ENCODE measurements around the gene NDUFS6. TPM values are rescaled to one million over a fixed set of nuclear protein-coding genes. Genes with fewer than 3 reads are reported as not detected.
A peak's percentile ranks its signal among the peaks of the same experiment; 100 is the strongest.
"Not testable (repeated sequence)": the region's sequence is repeated elsewhere in the genome, so short reads cannot be mapped to it uniquely, and the experiment has no call there.

The NDUFS6 gene
- total and polyA plus RNA-seq, 10 donors: 18.2 to 74.2 (median 29.2) TPM

DNA sequence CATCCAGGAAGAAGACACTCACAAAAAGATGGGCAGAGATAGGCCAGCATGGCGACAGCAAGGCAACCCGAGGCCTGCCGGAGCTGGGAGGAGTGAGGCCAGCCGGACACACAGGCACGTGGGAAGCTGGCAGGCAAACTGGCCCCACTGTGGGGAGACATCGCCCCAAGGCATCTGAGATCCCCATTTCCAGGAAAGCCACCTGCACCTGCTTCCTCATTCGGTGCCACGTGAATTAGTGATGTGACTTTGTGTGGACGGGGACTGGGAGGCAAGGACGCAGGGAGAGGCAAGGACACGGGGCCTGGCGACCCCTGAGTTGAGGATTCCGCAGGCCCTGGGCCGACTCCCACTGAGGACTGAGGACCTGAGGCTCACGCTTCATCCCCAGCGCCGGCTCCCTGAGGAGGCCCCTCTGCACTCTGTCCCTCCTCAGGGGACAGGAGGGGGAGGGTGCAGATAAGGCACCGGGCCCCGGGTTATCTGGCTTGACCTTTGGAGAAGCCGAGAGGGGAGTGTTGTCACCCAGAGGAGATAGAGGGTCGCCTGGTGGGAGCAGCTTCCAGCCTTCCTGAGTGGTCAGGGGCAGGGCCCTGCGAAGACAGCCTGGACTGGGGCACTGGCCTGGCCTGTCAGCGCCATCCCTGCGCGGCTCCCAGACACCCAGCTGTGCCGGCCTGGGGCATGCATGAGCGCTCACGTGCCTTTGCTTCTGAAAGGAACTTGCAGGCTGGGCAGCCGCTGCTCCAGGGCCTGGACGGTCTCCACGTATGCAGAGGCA lies 39.7 kb downstream of the NDUFS6 start:
- WGBS, 5 donors: 42 to 56% (median 45%) methylated on average over 22 to 31 of the region's 31 CpGs
- H3K4me1 ChIP-seq: no peaks in the 10 kb centered on the region
- H3K4me3 ChIP-seq: no peak overlapping the region
- no peak overlapping the region for H3K27ac ChIP-seq
- peaks cover 0 to 78% (median 18%) of the 10 kb centered on the region in 7 donors for H3K27me3 ChIP-seq (replicated peaks in 1 of 7)
- DNase-seq: peak; percentile 70
- intact Hi-C loops (cut with DNase I; ENCODE audit: low total_unique reads): no loop called here
- H3K9me3 ChIP-seq: peaks cover 0 to 4% (median 0%) of the 10 kb centered on the region in 8 donors
- TF ChIP-seq POLR2A (IDR thresholded peaks at IDR 0.05) (no peak), POLR2AphosphoS5 (IDR thresholded peaks at IDR 0.05) (no peak)
- TF ChIP-seq, protein P1, sequence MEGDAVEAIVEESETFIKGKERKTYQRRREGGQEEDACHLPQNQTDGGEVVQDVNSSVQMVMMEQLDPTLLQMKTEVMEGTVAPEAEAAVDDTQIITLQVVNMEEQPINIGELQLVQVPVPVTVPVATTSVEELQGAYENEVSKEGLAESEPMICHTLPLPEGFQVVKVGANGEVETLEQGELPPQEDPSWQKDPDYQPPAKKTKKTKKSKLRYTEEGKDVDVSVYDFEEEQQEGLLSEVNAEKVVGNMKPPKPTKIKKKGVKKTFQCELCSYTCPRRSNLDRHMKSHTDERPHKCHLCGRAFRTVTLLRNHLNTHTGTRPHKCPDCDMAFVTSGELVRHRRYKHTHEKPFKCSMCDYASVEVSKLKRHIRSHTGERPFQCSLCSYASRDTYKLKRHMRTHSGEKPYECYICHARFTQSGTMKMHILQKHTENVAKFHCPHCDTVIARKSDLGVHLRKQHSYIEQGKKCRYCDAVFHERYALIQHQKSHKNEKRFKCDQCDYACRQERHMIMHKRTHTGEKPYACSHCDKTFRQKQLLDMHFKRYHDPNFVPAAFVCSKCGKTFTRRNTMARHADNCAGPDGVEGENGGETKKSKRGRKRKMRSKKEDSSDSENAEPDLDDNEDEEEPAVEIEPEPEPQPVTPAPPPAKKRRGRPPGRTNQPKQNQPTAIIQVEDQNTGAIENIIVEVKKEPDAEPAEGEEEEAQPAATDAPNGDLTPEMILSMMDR (IDR thresholded peaks at IDR 0.05 in 8 of 11, conservative IDR thresholded peaks at IDR 0.05 in 3 of 11): no peak
- no peaks in the 10 kb centered on the region for H3K36me3 ChIP-seq

DNA sequence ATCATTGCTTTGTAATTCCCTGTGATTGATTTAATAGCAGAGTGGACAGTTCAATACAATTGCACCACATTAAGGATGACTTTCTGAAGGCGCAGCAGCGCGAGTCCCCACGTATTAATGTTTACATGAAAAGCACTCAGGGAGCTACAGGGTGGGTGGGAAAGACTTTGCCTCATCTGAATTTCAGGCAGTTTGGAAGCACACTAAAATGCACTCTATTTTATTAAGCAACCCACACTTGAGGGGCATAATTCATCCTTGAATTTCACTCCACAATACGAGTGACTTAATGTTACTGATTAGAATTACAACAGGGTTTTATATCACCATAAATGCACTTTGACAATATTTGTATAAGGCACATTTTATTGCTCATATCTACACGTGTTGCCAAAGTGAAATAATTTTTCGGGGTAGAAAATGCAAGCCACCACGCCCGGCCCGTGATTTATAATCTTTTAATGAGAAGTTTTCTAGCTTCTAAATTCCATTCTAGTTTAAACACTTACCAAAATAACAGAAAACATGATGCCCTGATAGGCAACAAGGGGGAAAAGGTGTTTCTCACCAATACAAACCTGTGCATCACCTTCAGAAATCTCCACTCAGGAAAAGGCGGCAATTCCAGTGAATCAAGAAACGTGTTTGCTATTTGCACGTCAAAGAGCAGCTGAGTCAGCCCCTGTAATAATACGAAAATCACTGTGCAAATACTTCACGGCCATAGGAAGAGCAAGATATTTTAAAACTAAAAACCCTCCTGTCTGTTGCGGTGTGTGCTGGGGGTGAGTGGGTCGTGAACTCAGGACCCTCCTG lies 41.0 kb downstream of the NDUFS6 start:
- Histone ChIP-seq H3K9me3 (peaks cover 0 to 5% (median 0%) of the 10 kb centered on the region in 8 donors), H3K4me1 (no peaks in the 10 kb centered on the region), H3K4me3 (no peak overlapping the region), H3K36me3 (no peaks in the 10 kb centered on the region), H3K27me3 (replicated peaks in 1 of 7) (peaks cover 0 to 75% (median 13%) of the 10 kb centered on the region in 7 donors), H3K27ac (no peak overlapping the region)
- intact Hi-C loops (cut with DNase I; ENCODE audit: low total_unique reads): no loop called here
- DNase-seq: no peak
- 67 to 80% (median 74%) methylated on average over 17 of the region's 17 CpGs for WGBS, 5 donors
- TF ChIP-seq POLR2AphosphoS5 (IDR thresholded peaks at IDR 0.05) (no peak), POLR2A (IDR thresholded peaks at IDR 0.05) (no peak)
- TF ChIP-seq, protein P1 (IDR thresholded peaks at IDR 0.05 in 8 of 11, conservative IDR thresholded peaks at IDR 0.05 in 3 of 11): no peak

DNA sequence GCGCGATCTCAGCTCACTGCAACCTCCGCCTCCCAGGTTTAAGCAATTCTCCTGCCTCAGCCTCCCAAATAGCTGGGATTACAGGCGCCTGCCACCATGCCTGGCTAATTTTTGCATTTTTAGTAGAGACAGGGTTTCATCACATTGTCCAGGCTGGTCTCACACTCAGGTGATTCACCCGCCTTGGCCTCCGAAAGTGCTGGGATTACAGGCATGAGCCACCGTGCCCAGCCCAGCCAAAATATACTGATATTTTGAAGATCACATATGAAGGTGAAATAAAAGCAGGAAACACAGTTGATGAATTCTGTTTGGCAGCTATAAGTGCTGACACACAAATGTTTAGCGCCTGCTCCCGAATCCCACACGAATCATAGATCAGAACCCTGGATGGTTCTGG lies 42.6 kb downstream of the NDUFS6 start:
- DNase-seq: peak; percentile 28
- H3K27ac ChIP-seq; H3K4me3 ChIP-seq; intact Hi-C loops (cut with DNase I; ENCODE audit: low total_unique reads); H3K4me1 ChIP-seq; H3K36me3 ChIP-seq; H3K9me3 ChIP-seq: not testable (repeated sequence)
- peaks cover 0 to 75% (median 20%) of the 10 kb centered on the region in 7 donors for H3K27me3 ChIP-seq (replicated peaks in 1 of 7)
- 79 to 90% (median 85%) methylated on average over 10 of the region's 10 CpGs for WGBS, 5 donors

DNA sequence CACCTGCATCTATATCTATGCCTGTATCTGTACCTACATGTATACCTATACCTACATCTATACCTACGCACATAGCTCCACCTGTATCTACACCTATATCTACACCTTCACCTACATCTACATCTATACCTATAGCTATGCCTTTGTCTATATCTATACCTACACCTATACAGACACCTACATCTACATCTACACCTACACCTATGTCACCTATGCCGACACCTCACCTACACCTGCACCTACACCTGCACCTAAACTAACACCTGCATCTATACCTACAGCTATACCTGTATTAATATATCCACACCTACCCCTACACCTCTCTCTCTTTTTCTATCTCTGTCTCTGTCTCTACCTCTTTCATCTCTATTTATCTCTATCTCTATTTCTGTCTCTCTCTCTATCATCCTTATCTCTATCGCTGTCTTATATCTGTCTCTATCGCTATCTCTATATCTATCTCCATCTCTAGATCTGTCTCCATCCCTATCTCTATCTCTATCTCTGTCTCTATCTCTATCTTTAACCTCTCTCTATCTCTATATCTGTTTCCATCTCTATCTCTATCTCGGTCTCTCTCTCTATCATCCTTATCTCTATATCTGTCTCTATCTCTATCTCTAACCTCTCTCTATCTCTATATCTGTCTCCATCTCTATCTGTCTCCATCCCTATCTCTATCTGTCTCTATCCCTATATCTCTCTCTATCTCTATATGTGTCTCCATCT lies 43.7 kb downstream of the NDUFS6 start:
- no peak overlapping the region for H3K4me3 ChIP-seq
- intact Hi-C loops (cut with DNase I; ENCODE audit: low total_unique reads): no loop called here
- H3K27ac ChIP-seq: no peak overlapping the region
- TF ChIP-seq POLR2AphosphoS5 (IDR thresholded peaks at IDR 0.05) (no peak), POLR2A (IDR thresholded peaks at IDR 0.05) (no peak)
- TF ChIP-seq, protein P1 (IDR thresholded peaks at IDR 0.05 in 8 of 11, conservative IDR thresholded peaks at IDR 0.05 in 3 of 11): no peak
- peaks cover 0 to 5% (median 0%) of the 10 kb centered on the region in 8 donors for H3K9me3 ChIP-seq
- no peaks in the 10 kb centered on the region for H3K36me3 ChIP-seq
- 92 to 99% (median 96%) methylated on average over 5 of the region's 5 CpGs for WGBS, 5 donors
- peaks cover 0 to 7% (median 0%) of the 10 kb centered on the region in 6 donors for H3K4me1 ChIP-seq
- DNase-seq: no peak
- peaks cover 0 to 75% (median 22%) of the 10 kb centered on the region in 7 donors for H3K27me3 ChIP-seq (replicated peaks in 1 of 7)
